ENCODE data around the gene LTBP1.

The LTBP1 gene

DNA sequence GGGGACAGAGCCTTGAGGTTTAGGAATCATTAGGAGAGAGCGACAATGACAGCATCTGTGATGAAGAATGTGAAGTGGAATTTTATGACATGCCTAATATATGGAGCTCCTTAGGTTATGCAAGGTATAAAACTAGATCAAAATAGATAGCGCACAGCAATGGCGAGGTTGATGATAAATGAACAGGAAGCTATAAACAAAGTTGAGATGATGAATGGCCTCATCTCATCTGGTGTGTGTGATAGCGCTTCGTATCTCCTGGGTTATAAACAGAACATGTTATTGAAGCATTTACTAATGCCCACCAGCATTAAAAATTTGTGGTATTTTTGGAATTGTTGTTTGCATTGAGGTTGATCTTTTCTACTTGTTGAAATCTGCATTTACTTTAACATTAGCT, 231.5 kb downstream of the LTBP1 start:
- in situ Hi-C loops (cut with MboI; ENCODE audit: low sequenced_read_pairs) = no loop called here

DNA sequence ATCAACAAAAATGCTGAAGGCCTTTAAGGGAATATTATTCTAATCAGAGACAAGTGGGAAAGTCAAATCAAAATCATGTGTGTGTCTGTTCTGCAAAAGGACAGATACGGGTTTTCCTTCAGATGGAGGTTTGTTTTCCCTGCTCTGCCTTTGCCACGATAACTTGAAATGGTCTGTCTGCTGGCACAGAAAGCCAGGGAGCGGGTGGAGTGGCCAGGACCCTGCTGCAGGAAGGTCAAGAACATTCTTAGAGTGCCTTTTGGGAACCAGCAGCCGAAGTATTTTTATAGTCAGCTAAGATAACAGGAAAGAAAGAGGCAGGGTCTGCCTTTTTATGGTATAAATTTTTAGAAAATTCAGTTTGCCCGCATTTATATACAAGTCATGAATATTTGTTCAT, 234.2 kb downstream of the LTBP1 start:
- in situ Hi-C loops (cut with MboI; ENCODE audit: low sequenced_read_pairs) = no loop called here

DNA sequence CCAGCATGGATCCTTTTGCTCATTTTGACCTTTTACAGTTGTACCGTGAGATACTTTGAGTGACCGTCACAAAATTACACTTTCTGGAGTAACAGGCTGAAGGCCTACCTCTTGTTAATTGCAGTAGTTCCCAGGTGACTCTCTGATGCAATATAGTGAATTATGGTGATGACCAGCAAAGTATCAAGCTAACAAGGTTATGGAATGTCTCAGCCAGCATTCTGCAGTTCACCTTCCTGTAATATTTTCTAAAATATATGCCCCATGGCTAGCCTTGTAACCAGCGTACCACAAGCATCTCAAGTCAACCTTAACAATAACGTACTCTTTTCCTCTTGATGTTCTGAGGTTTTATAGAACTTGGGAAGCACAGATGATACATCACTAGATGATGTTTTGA, 234.7 kb downstream of the LTBP1 start:
- in situ Hi-C loops (cut with MboI; ENCODE audit: low sequenced_read_pairs) = no loop called here

DNA sequence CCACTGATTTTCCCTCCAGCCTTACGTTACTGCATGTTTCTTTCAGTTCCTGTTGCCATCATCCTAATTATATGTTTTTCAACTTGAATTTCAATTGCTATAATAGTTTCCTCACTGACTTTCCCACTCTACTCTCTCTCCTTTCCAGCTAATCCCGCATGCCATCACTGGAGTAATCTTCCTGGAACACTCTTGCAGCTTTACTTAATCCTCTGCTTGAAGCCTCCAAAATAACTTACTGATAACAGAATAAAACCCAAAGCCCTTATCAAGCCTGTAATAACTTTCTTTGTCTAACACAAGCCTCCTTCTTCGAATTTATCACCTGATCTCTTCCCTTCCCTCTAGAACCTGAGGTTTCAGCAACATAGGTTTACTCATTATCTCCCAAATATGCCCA, 237.3 kb downstream of the LTBP1 start:
- in situ Hi-C loops (cut with MboI; ENCODE audit: low sequenced_read_pairs) = no loop called here

DNA sequence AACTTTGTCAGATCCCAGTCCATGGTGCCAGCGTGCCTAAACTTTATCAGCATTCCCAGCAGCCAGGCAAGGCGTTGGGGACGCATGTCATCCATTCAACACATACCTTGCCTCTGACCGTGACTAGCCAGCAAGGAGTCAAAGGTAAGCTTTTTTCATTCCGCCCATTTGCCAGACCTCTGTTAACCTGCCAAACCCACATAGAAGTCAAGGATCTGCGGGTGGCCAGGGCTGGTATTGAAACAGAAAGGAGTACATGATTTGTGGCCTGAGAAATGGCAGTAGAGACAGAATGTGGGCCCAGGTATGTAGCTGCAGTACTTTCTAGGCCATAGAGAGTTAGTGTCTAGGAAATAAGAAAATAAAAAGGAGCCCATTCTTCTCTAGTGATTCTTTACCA, 240.2 kb downstream of the LTBP1 start:
- in situ Hi-C loops (cut with MboI; ENCODE audit: low sequenced_read_pairs) = no loop called here

DNA sequence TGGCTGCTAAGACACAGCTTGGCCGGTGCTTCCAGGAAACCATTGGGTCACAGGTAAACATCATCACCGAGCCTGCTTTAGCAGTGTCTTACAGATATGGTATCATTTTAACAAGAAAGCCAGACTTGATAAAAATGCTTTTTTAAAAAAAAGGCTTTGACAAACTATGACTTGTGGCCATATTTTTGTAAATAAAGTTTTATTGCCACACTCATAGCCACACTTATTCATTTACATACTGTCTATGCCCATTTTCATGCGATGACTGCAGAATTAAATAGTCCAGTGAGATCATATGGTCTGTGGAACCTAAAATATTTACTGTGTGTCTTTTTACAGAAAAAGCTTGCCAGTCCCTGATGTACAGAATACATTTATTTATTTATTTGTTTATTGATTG, 242.0 kb downstream of the LTBP1 start:
- in situ Hi-C loops (cut with MboI; ENCODE audit: low sequenced_read_pairs) = no loop called here

DNA sequence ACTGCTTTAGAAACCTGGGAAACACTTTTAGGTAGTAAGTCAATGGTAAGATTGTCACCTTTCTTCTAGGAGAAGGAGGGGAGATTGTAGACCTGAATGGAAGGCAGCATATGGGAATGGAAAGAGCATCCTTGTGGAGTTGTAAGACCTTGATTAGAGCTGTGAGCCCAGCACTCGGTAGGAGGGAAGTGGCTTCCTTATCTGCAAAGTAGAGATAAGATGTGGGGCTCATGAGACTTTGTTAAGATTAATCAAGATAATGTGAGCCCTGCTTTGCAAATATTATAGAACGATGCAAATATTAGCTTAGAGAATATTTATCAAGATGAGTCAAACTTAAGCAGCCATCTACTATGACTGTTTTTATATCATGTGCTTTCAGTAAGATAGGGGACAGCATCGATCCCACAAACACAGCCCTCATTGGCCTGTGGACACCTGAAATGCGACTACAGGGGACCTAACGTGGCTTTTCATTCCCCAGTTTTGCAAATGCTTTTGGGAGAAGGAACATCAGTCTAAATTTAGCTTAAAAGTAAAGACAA, 243.7 kb downstream of the LTBP1 start:
- in situ Hi-C loops (cut with MboI; ENCODE audit: low sequenced_read_pairs) = no loop called here

DNA sequence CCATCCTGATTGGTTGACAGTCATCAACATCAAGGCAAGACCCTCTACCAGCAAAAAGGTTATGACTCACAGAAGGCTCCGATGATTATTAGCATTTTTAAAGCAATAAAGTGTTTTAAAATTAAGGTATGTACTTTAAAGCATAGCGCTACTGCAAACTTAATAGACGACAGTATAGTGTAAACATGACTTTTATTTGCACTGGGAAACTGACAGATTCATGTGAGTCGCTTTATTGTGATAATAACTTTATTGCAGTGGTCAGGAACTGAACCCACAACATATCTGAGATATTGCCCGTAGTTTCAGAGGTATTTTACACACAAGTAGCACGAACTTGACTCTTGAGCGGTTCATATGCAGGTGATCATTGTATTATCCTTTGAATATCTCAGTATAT, 249.1 kb downstream of the LTBP1 start:
- in situ Hi-C loops (cut with MboI; ENCODE audit: low sequenced_read_pairs) = no loop called here

DNA sequence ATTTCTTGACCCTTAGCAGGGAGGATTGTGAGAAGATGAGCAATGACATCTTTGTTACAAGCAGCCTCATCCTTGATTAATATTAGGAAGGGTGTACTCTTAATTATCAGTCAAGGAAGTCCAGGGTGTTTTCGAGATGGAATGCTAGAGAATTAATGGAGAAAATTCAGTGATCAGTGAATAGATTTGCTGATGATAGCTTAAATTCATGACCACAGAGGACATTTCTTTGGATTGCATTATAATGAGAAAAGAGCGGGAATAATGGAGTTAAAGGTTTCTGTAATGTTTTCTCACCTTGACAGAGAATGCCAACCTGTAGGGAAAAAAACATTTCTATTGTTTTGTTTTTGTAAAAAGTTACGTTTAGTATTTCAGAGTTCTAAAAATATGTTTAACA, 249.9 kb downstream of the LTBP1 start:
- in situ Hi-C loops (cut with MboI; ENCODE audit: low sequenced_read_pairs) = no loop called here

DNA sequence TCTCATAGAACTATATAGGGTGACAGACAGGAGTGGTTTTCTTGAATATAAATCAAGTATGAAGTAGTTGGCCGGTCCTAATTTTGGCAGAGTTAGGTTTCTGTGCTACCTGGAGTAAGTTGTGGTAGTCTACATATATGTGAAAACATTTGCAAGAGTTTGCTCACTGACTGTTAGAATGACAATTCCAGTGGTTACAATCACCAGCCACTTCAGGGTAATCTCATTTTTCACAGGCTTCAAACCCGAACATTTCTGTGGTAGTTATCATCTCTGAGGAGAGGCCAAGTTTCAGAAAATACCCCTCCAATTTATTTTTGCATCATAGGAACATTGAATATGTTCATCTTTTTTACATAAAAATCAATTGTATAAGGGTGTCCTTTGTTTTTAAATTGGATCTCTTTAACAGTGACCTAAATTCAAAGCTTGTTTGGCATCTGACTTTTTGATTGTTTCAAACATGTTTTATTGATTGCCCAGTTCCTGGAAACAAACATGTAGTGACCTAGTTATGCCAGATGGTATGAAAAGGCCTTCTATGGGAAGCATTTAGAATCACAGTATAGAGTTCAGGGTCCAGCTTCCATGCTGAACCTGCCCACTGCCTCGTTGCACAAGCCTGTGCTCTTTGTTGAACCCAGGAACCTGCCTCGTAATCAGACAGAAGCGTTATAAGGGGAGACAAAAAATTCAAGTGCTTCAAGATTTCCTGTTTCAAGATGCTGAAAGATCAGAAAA, 250.6 kb downstream of the LTBP1 start:
- in situ Hi-C loops (cut with MboI; ENCODE audit: low sequenced_read_pairs) = no loop called here

DNA sequence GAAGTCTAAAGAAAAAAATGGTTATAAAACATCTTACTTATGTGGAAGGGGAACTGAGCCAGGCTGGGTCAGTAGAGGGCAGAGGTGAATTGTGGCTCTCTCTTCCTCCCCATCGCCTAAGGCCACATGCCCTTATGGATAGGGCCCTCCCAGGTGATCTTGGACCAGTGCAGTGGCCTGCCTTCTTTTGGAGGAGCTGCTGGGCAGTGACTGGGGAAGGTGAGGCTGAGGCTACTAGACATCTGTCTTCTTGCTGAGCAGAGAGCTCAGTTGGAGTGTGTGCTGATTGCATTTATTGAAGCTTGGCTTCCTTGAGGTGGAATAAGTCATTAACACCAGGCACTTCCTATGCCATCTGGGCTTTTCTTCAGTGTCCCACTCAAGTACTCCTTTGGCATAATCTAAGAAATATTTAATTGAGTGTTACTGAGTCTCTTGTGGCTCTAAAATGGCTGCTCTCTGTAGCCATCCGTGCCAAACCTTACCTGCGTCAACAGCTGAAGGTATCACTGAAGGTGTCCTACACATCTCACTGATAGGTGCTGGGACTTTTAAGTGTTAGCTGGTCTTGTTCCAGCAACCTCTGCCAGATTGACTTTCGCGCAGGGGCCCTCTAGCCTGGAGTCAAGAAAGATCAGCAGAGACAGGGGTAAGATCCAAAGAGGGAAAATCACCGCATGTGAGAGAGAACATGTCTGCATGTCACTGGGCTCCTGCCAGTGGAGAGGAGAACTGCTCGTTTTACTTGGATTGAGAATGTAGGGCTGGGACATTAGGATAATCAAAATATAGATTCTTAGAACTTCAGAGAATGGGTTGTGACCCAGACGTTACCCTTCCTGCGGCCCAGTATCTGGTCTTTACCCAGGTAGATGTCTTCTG, 256.1 kb downstream of the LTBP1 start:
- in situ Hi-C loops (cut with MboI; ENCODE audit: low sequenced_read_pairs) = no loop called here

DNA sequence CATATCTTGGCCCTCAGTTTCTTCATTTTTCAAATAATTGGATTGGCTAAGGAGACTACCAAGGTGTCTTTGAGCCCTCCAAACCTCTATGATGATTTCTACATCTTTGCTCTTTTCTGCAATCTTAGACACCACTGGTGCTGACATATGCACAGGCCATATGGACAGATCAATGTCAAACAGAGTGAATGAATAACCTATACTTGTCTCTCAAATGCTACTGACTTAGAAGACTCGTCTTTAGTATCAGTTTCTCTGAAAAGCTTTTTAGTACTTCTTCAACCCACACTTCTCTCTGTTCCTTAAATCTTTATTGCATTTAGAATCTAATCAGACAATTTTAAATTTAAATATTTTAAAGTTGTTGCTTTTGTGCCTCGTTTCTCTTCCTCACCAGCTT, 258.2 kb downstream of the LTBP1 start:
- in situ Hi-C loops (cut with MboI; ENCODE audit: low sequenced_read_pairs) = no loop called here

DNA sequence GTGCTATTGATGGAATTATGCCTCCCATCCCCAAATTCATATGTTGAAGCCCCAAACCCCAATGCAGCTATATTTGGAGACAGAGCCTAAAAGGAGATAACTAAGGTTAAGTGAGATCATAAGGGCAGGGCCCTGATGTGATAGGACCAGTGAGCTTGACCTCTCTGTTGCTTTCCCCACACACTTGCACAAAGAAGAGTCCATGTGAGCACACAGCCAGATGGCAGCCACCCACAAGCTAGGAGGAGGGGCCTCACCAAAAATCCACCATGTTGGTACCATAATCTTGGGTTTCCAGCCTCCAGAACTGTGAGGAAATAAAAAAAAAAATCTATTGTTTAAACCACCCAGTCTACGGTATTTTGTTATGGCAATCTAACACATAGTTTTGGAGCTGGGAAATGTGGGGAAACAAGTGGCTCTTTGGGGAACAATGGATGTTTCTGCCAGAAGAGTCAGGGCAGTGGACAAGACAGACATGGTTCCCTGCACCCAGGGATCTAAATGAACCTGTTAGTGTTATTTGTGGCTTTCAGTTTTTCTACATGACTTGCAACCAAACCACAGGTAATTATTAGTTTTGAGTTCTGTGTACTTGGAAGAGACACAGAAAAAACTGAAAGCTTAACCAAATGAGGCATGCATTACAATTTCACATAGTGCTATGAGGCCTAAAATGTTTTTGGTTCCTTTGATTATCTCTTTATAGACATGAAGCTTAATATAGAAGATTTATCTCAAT, 259.1 kb downstream of the LTBP1 start:
- in situ Hi-C loops (cut with MboI; ENCODE audit: low sequenced_read_pairs) = no loop called here

DNA sequence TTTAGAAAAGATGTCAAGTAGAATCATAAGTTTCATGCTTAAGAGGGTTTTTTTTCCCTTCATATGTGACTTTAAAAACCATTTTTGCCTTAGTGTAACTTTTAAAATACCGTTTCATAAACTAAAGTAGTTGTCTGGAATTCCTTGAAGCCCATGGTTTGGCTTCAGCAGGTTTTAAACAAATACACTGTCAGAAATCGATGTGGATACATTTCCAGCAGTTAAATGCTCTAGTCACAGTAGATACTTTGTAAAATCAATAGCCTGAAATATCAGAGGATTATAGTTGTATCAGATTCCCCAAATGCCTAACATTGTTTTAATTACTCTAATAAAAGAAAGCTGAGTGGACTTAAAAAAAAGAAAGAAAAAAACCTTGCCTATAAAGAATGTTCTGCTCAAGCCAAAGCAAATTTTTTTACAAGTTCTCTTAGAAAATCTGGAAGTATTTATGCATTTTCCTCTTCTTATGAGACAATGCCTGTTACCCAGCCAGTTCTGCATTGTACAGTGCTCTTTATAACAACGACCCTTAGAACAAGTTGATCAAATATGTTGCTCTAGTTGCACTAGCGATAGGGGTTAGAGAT, 260.5 kb downstream of the LTBP1 start:
- in situ Hi-C loops (cut with MboI; ENCODE audit: low sequenced_read_pairs) = no loop called here

DNA sequence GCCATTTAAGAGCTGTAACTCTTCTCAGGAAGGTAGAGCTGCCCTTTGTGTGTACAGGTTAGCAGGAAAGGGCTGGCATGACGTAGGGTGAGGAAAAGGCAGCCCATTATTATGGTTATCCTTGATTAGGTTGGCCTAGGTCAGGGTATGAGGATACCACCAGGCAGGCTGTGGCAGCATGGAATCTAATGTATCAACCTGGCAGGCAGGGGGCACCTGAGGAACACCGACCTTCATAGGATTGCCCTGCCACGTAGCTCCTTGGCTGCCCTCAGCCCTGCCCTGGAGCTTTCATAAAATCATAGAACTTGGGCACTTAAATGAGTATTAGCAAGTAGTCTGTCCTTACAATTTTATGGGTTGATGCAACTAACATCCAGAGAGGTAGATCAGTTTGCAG, 261.6 kb downstream of the LTBP1 start:
- in situ Hi-C loops (cut with MboI; ENCODE audit: low sequenced_read_pairs) = no loop called here

DNA sequence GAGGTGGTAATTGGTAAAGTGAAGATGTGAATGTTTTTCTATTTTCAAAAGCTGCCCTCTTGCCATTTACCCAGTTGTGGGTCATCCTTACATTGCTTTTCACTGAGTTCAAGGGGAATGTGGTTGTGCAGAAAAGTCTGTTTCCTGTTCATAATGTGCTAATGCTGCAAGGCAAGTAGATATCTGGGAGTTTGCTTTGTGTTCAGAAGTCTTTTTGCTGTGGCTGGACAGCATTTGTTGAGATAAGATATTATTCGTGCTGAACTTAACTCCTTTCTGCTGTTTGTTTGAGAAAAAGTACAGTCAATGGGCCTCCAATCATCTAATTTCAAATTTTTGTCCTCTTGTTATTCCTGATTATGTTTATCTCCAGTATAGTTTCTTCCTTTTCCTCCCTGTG, 263.2 kb downstream of the LTBP1 start:
- in situ Hi-C loops (cut with MboI; ENCODE audit: low sequenced_read_pairs) = no loop called here

DNA sequence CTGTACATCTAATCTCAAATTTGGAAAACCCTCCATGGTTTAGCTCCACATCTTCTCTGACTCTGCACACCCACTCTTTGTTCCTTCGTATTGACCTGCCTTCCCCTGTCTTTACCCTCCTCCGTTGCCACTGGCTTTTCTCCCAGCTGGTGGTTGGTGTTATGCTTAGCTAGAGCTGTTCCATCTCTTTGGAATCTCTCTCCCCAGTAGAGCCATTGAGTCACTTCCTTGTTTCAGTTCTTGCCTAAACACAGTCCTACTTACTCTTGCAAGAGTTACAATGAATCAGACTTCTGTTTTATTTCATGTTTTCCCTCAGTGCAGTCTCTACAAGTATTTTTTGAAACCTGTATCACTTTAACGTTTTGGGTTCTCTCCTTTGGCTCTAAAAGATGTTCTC, 263.9 kb downstream of the LTBP1 start:
- in situ Hi-C loops (cut with MboI; ENCODE audit: low sequenced_read_pairs) = no loop called here

DNA sequence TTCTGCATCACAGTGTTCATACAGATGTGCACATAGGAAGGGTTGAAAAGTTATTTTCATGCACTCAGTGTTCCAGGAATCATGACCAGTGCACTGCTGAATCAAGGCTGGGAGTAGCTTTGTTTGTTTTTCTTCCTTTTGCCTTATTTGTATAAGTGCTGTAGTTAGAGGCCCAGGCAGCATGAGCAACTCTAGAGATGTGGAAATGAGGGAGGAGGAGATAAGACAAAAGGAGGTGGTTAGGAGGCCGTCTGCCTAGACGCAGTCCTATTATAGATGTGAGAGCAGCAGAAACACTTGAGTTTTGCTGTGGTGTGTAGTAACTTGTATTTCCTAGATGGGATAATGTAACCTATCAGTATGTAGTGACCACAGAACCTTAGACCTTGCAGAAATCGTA, 265.4 kb downstream of the LTBP1 start:
- in situ Hi-C loops (cut with MboI; ENCODE audit: low sequenced_read_pairs) = no loop called here

DNA sequence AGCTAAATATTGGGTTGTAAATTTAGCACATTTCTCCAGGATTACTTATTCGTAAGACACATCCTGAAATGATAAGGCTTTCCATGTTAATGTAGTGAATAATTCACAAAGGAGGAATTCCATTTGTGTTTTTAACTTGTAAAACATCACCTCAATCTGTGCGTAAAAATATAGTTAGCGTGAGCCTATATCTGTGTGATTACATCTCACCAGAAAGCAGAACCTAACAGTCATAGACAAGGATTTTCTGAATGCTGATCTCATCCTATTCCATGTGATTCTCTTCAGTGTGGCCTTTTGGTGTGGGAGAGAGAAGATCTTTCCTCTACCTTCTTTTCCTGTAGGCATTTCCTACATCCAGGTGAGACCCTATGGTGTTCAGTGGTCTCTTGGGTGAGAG, 266.5 kb downstream of the LTBP1 start:
- in situ Hi-C loops (cut with MboI; ENCODE audit: low sequenced_read_pairs) = no loop called here

DNA sequence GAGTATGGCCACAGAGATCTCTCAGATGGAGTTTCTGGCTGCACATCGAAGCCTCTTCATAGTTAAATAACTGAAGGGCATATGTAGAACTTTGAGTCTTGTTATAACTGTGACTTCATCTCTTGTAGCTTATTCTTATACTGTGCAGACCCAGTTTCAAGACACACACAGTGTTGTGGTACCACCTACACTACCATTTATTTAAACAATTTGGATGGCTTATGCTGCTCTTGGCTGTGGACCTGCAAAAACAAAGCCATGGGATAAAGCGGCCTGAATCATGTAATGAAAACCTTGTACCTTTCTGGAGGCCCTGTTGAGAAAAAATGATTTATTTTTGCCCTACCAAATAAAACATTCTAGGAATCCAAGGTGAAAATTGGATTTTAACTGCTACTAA, 266.9 kb downstream of the LTBP1 start:
- in situ Hi-C loops (cut with MboI; ENCODE audit: low sequenced_read_pairs) = no loop called here

DNA sequence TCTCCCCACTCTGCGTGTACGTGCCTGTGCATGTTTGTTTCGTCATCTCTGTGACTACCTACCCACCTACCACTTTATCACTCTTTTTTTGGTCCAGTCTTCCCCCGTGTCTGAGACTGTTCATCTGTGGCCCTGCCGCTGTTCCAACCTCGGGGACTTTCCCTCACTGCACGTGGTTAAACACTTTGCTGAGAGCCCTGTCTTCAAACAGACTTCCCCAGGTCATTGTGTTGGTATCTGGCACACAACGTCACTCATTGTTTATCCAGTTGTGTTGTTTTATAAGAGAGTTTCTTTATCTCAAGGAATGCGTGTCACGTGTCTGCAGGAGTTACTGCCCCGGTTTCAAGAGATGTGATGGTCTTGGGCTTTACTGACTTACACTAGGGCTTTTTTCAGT, 267.7 kb downstream of the LTBP1 start:
- in situ Hi-C loops (cut with MboI; ENCODE audit: low sequenced_read_pairs) = no loop called here

Data from HL-60/S4 treated with phorbol 12-myristate 13-acetate at 8.2 ng/mL for 4 days and 3 days (cell line).